ENCODE results near the gene RPS21. TPM values are rescaled to one million over a fixed set of nuclear protein-coding genes. Genes with fewer than 3 reads are reported as not detected.

Gene RPS21
- total RNA-seq, 1 donor from 2014 or later: 1,160 TPM

GRCh38 chr20:62419759-62420158 is 32.9 kb downstream of the RPS21 start:
- no peak for TF ChIP-seq CTCF (IDR thresholded peaks at IDR 0.05; ENCODE audit: unreplicated experiment)
- DNase-seq (ENCODE audit: low spot score, unreplicated experiment): no peak
- no peaks in the 10 kb centered on the region for H3K9me3 Mint-ChIP-seq (ENCODE audit: low read depth)
- peaks cover 4% of the 10 kb centered on the region for H3K27me3 Mint-ChIP-seq
- no peak overlapping the region for H3K4me3 Mint-ChIP-seq (ENCODE audit: low read depth)
- H3K27ac Mint-ChIP-seq: no peak overlapping the region
- peaks cover 3% of the 10 kb centered on the region for H3K36me3 Mint-ChIP-seq (ENCODE audit: insufficient read depth)
- H3K4me1 Mint-ChIP-seq (ENCODE audit: low read depth): peaks cover 5% of the 10 kb centered on the region

- Mint-ChIP-seq H3K9me3 (ENCODE audit: low read depth) (no peaks in the 10 kb centered on the region), H3K4me1 (ENCODE audit: low read depth) (peaks cover 10% of the 10 kb centered on the region), H3K36me3 (ENCODE audit: insufficient read depth) (peaks cover 3% of the 10 kb centered on the region), H3K4me3 (ENCODE audit: low read depth) (no peak overlapping the region), H3K27me3 (peaks cover 4% of the 10 kb centered on the region), H3K27ac (no peak overlapping the region)
- TF ChIP-seq CTCF (IDR thresholded peaks at IDR 0.05; ENCODE audit: unreplicated experiment): no peak
- no peak for DNase-seq (ENCODE audit: low spot score, unreplicated experiment)
Observed at GRCh38 chr20:62420846-62421715, 34.2 kb downstream of the RPS21 start.

GRCh38 chr20:62421716-62421990 is 34.8 kb downstream of the RPS21 start:
- Mint-ChIP-seq H3K27me3 (peaks cover 4% of the 10 kb centered on the region), H3K36me3 (ENCODE audit: insufficient read depth) (peaks cover 3% of the 10 kb centered on the region), H3K9me3 (ENCODE audit: low read depth) (no peaks in the 10 kb centered on the region), H3K27ac (no peak overlapping the region), H3K4me3 (ENCODE audit: low read depth) (no peak overlapping the region), H3K4me1 (ENCODE audit: low read depth) (peaks cover 14% of the 10 kb centered on the region)
- no peak for DNase-seq (ENCODE audit: low spot score, unreplicated experiment)
- no peak for TF ChIP-seq CTCF (IDR thresholded peaks at IDR 0.05; ENCODE audit: unreplicated experiment)

- Mint-ChIP-seq H3K4me3 (ENCODE audit: low read depth) (no peak overlapping the region), H3K36me3 (ENCODE audit: insufficient read depth) (peaks cover 3% of the 10 kb centered on the region), H3K27ac (no peak overlapping the region), H3K9me3 (ENCODE audit: low read depth) (no peaks in the 10 kb centered on the region), H3K27me3 (peaks cover 4% of the 10 kb centered on the region), H3K4me1 (ENCODE audit: low read depth) (peaks cover 19% of the 10 kb centered on the region)
- TF ChIP-seq CTCF (IDR thresholded peaks at IDR 0.05; ENCODE audit: unreplicated experiment): no peak
- no peak for DNase-seq (ENCODE audit: low spot score, unreplicated experiment)
Observed at GRCh38 chr20:62422636-62423325, 35.9 kb downstream of the RPS21 start.

- Mint-ChIP-seq H3K4me3 (ENCODE audit: low read depth) (no peak overlapping the region), H3K9me3 (ENCODE audit: low read depth) (no peaks in the 10 kb centered on the region), H3K27me3 (peaks cover 4% of the 10 kb centered on the region), H3K27ac (no peak overlapping the region), H3K4me1 (ENCODE audit: low read depth) (peaks cover 19% of the 10 kb centered on the region), H3K36me3 (ENCODE audit: insufficient read depth) (peaks cover 3% of the 10 kb centered on the region)
- DNase-seq (ENCODE audit: low spot score, unreplicated experiment): no peak
- TF ChIP-seq CTCF (IDR thresholded peaks at IDR 0.05; ENCODE audit: unreplicated experiment): no peak
Observed at GRCh38 chr20:62423326-62423706, 36.4 kb downstream of the RPS21 start.

Measured in progenitor cell of endocrine pancreas (in vitro differentiated cells).